Measurements from ENCODE around the gene SIRPD.

GRCh38 chr20:1569415-1569881, 11.9 kb upstream of the SIRPD start:
- TF ChIP-seq EP300 (IDR thresholded peaks at IDR 0.05; ENCODE audit: low read depth): no peak
- TF ChIP-seq, protein P1, sequence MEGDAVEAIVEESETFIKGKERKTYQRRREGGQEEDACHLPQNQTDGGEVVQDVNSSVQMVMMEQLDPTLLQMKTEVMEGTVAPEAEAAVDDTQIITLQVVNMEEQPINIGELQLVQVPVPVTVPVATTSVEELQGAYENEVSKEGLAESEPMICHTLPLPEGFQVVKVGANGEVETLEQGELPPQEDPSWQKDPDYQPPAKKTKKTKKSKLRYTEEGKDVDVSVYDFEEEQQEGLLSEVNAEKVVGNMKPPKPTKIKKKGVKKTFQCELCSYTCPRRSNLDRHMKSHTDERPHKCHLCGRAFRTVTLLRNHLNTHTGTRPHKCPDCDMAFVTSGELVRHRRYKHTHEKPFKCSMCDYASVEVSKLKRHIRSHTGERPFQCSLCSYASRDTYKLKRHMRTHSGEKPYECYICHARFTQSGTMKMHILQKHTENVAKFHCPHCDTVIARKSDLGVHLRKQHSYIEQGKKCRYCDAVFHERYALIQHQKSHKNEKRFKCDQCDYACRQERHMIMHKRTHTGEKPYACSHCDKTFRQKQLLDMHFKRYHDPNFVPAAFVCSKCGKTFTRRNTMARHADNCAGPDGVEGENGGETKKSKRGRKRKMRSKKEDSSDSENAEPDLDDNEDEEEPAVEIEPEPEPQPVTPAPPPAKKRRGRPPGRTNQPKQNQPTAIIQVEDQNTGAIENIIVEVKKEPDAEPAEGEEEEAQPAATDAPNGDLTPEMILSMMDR (IDR thresholded peaks at IDR 0.05): no peak
